Keratinocyte (primary cell): ENCODE data around the gene SFXN1. TPM values are rescaled to one million over a fixed set of nuclear protein-coding genes. Genes with fewer than 3 reads are reported as not detected.

Source experiments
- DNase-seq: peaks from one replicate; pipeline ENCODE4 v3.0.0-alpha.2; 2011; ENCODE audit warnings: low read depth, missing footprints, low spot score
- FAIRE-seq: peaks from 2 replicates; lab custom pipeline; 2011; peaks lifted over from hg19 to GRCh38; lab: Jason Lieb, UNC
- H2AFZ ChIP-seq: 2 replicates; pipeline ENCODE4 v1.6.0; 2012; ENCODE audit warnings: low read length, control low read depth, inconsistent platforms; ENCODE audit not compliant: control insufficient read depth
- H3K27ac ChIP-seq: 2 replicates; pipeline ENCODE4 v1.5.1; 2011; ENCODE audit warnings: low read length; ENCODE audit not compliant: control insufficient read depth, insufficient read depth
- H3K27me3 ChIP-seq: 3 replicates; pipeline ENCODE4 v1.6.0; 2011; ENCODE audit warnings: low read length; ENCODE audit not compliant: control insufficient read depth, insufficient read depth; ENCODE audit errors: extremely low read depth
- H3K36me3 ChIP-seq, 2 experiments: 2 replicates in 1 of 2; 3 replicates in 1 of 2; pipeline ENCODE4 v1.5.1; 2011; ENCODE audit warnings: low read length in 2 of 2, mild to moderate bottlenecking in 1 of 2; ENCODE audit not compliant: control insufficient read depth in 2 of 2, insufficient read depth in 2 of 2; ENCODE audit errors: extremely low read depth in 1 of 2
- H3K4me1 ChIP-seq: 3 replicates; pipeline ENCODE4 v1.5.1; 2011; ENCODE audit warnings: low read length; ENCODE audit not compliant: control insufficient read depth, insufficient read depth; ENCODE audit errors: extremely low read depth
- H3K4me2 ChIP-seq: 3 replicates; pipeline ENCODE4 v1.6.0; 2011; ENCODE audit warnings: low read depth, low read length; ENCODE audit not compliant: control insufficient read depth, insufficient read depth; ENCODE audit errors: extremely low read depth
- H3K4me3 ChIP-seq, 3 experiments: fragments of 200-600 bp in 1 of 3; sonication (generic) in 1 of 3; 2 replicates in 2 of 3; 3 replicates in 1 of 3; pipeline ENCODE4 v1.5.1; 2011 to 2016; ENCODE audit warnings: low read length in 3 of 3, mild to moderate bottlenecking in 3 of 3, control low read depth in 2 of 3, inconsistent platforms in 1 of 3, low read depth in 1 of 3, mixed read lengths in 1 of 3, mixed run types in 1 of 3, moderate library complexity in 1 of 3; ENCODE audit not compliant: control insufficient read depth in 2 of 3, insufficient read depth in 2 of 3; ENCODE audit errors: extremely low read depth in 1 of 3
- H3K79me2 ChIP-seq: 2 replicates; pipeline ENCODE4 v1.6.0; 2012; ENCODE audit warnings: low read length; ENCODE audit not compliant: control insufficient read depth, insufficient read depth
- H3K9ac ChIP-seq: 3 replicates; pipeline ENCODE4 v1.6.0; 2011; ENCODE audit warnings: low read length; ENCODE audit not compliant: control insufficient read depth, insufficient read depth; ENCODE audit errors: extremely low read depth
- H3K9me1 ChIP-seq: 3 replicates; pipeline ENCODE4 v1.6.0; 2011; ENCODE audit warnings: low read length; ENCODE audit not compliant: control insufficient read depth, insufficient read depth; ENCODE audit errors: extremely low read depth
- H3K9me3 ChIP-seq: 2 replicates; pipeline ENCODE4 v1.5.1; 2012; ENCODE audit warnings: low read depth, low read length; ENCODE audit not compliant: control insufficient read depth
- H4K20me1 ChIP-seq: 3 replicates; pipeline ENCODE4 v1.6.0; 2011; ENCODE audit warnings: low read length; ENCODE audit not compliant: control insufficient read depth, insufficient read depth; ENCODE audit errors: extremely low read depth
- CTCF ChIP-seq, 3 experiments: IDR thresholded peaks in 1 of 3; conservative IDR thresholded peaks in 1 of 3; optimal IDR thresholded peaks in 1 of 3; 2 replicates in 2 of 3; 3 replicates in 1 of 3; pipeline versions ENCODE3 to v1.5.1; 2011; ENCODE audit warnings: low read length in 3 of 3, mild to moderate bottlenecking in 3 of 3, moderate library complexity in 2 of 3, control low read depth in 1 of 3, inconsistent platforms in 1 of 3; ENCODE audit not compliant: insufficient read depth in 2 of 3; ENCODE audit errors: extremely low read depth in 1 of 3
- EZH2 ChIP-seq: IDR thresholded peaks from one replicate; pipeline ENCODE4 v1.6.1; 2012; ENCODE audit warnings: inconsistent platforms, mild to moderate bottlenecking, low read length, moderate library complexity
- dilution Hi-C: fragments of 300-500 bp; cut with MboI; formaldehyde crosslinking; loops from one replicate; pipeline ENCODE4 v1.7.0; 2020; ENCODE audit warnings: low sequenced_read_pairs; ENCODE audit not compliant: extremely low pct_ligation_motif_present
- polyA plus RNA-seq, 5 experiments: library from polyadenylated mRNA; depleted of rRNA in 3 of 5; stranded (reverse) in 3 of 5; stranded (forward) in 1 of 5; unstranded in 1 of 5; fragments of >200 nt; gene quantifications; 1 replicate in 1 of 5; 2 replicates in 3 of 5; 3 replicates in 1 of 5; pipeline versions ENCODE4 v1.2.1 to v1.2.3, GENCODE V29; 2011 to 2012; ENCODE audit warnings: missing spikeins in 2 of 5, low read depth in 1 of 5, low replicate concordance in 1 of 5

Gene SFXN1
- polyA plus RNA-seq, 1 donor (not counting 4 experiments of a cell fraction or from before 2014, with no cell fraction given): 80.8 TPM

DNA sequence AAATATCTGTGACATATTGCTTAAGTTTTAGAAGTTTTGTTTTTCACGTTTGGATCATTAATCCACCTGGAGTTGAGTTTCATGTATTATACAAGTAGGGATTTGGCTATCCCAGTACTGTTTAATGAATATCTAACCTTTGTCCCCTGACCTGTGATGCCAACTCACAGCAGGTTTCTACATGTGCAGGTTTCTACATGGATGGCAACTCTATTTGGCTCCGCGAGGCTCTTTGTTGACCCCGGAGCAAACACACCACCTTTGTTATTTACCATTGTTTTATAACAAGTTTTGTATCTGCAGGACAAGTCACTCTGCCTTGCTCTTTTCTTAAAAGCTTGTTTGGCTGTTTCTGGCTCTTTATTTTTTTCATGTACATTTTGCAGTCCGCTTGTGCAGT is 920 bp upstream of the SFXN1 start:
- Histone ChIP-seq H3K9ac (no peak overlapping the region), H3K36me3 (peaks cover 1 to 8% of the 10 kb centered on the region in 2 experiments), H3K79me2 (peaks cover 37% of the 10 kb centered on the region), H4K20me1 (no peaks in the 10 kb centered on the region), H3K9me3 (no peaks in the 10 kb centered on the region), H3K4me2 (no peak overlapping the region), H3K27me3 (no peaks in the 10 kb centered on the region), H3K27ac (no peak overlapping the region), H2AFZ (no peak overlapping the region), H3K4me3 (no peak overlapping the region), H3K4me1 (peaks cover 28% of the 10 kb centered on the region), H3K9me1 (no peaks in the 10 kb centered on the region)
- TF ChIP-seq CTCF (optimal IDR thresholded peaks at IDR 0.05 in 1 of 3, IDR thresholded peaks at IDR 0.05 in 1 of 3, conservative IDR thresholded peaks at IDR 0.05 in 1 of 3; ENCODE audit: extremely low read depth in 1 of 3, insufficient read depth in 2 of 3, low read length in 3 of 3) (no peak), EZH2 (no peak)
- dilution Hi-C loops: no loop called here
- FAIRE-seq (no peak), DNase-seq (no peak)

DNA sequence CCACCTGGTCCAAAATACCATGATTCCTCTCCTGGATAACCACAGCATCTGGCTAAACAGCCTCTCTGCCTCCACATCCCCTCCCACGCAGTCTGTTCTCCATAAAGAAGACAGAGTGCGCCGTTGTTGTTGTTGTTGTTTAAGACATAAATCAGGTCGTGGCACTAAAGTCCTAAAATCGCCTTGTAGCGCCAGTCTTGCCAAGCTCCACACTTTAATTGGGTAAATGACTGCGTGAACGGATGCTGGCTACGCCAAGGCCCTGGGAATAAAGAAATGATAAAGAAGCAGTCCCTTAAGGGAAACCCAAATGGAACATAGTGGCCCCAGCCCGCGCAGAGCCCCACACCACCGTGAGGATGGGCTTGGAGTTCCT is 364 bp upstream of the SFXN1 start:
- Histone ChIP-seq H3K79me2 (peaks cover 43% of the 10 kb centered on the region), H2AFZ (peak overlapping the region; percentile 87), H3K4me3 (peak overlapping the region; percentile 71 to 98 (median 80)), H3K27me3 (no peaks in the 10 kb centered on the region), H3K27ac (no peak overlapping the region), H3K9ac (peak overlapping the region; percentile 93), H3K9me1 (no peaks in the 10 kb centered on the region), H3K9me3 (no peaks in the 10 kb centered on the region), H3K4me1 (peaks cover 28% of the 10 kb centered on the region), H3K36me3 (peaks cover 1 to 8% of the 10 kb centered on the region in 2 experiments), H3K4me2 (peak overlapping the region; percentile 98), H4K20me1 (no peaks in the 10 kb centered on the region)
- dilution Hi-C loops: no loop called here
- DNase-seq (no peak), FAIRE-seq (no peak)
- TF ChIP-seq CTCF (optimal IDR thresholded peaks at IDR 0.05 in 1 of 3, IDR thresholded peaks at IDR 0.05 in 1 of 3, conservative IDR thresholded peaks at IDR 0.05 in 1 of 3; ENCODE audit: extremely low read depth in 1 of 3, insufficient read depth in 2 of 3, low read length in 3 of 3): no peak
- TF ChIP-seq EZH2: no peak
